Measurements from ENCODE around the gene RNF220. TPM values are rescaled to one million over a fixed set of nuclear protein-coding genes. Genes with fewer than 3 reads are reported as not detected.

Gene RNF220
- total and polyA plus RNA-seq, 9 of the 15 experiments (the other 6 are each of a cell fraction or from before 2014, with no cell fraction given): 5.1 to 117 (median 66.9) TPM

DNA sequence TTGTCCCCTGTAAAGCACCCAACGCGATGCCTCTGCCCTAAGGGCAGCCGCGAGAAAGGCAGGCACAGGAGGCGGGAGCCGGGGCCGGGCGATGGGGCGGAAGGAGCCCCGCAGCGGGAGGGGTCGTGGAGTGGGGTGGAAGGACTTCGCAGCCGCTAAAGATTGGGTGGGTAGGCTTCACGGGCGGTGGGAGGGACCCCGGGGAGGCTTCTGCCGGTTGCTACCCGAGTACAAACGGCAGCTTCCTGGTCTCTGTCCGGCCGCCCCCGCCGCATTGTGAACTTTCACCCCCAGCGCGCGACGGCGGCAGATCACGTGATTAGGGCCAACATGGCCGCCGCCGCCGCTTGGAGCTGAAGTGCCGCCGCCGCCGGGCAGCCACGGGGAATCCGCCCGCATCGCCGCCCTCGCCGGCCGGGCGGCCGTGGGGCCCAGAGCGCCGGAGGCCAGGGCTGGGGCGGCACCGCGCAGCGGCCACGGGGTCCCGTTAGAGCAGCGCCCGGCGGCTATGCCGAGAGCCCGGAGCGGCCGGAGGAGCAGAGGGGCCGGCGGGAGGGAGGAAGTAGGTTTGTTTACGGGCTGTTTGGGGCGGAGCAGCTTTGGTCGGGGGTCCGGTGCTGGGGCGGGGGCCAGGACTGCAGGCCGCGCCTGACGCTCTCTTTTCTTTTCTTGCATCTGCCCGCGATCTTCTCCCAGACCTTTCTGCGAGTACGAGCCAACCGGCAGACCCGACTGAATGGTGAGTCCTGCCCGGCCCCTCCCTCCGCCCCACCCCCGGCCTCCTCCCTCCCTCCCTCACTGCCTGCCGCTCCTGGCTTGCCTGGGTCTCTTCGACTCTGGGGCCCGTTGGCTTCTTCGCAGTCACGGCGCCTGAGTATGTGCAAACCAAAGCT is 226.8 kb downstream of the RNF220 start (continued):
- no peak for TF ChIP-seq DEAF1 (CRISPR knock-in tag; IDR thresholded peaks at IDR 0.05)
- no peak for TF ChIP-seq ASH1L (IDR thresholded peaks at IDR 0.05; ENCODE audit: borderline replicate concordance, low read depth, partially characterized antibody)
- TF ChIP-seq STAG1 (CRISPR knock-in tag; IDR thresholded peaks at IDR 0.05; ENCODE audit: borderline replicate concordance): no peak
- no peak for TF ChIP-seq CREBBP (IDR thresholded peaks at IDR 0.05; ENCODE audit: low read depth, low read length)
- peak; percentile 36; the same call in 1 of the 2 replicates for TF ChIP-seq AFF4 (CRISPR knock-in tag; IDR thresholded peaks at IDR 0.05)
- peak; percentile 100 for TF ChIP-seq TFE3 (CRISPR knock-in tag; IDR thresholded peaks at IDR 0.05)
- TF ChIP-seq, protein P1, sequence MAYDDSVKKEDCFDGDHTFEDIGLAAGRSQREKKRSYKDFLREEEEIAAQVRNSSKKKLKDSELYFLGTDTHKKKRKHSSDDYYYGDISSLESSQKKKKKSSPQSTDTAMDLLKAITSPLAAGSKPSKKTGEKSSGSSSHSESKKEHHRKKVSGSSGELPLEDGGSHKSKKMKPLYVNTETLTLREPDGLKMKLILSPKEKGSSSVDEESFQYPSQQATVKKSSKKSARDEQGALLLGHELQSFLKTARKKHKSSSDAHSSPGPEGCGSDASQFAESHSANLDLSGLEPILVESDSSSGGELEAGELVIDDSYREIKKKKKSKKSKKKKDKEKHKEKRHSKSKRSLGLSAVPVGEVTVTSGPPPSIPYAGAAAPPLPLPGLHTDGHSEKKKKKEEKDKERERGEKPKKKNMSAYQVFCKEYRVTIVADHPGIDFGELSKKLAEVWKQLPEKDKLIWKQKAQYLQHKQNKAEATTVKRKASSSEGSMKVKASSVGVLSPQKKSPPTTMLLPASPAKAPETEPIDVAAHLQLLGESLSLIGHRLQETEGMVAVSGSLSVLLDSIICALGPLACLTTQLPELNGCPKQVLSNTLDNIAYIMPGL (CRISPR knock-in tag; IDR thresholded peaks at IDR 0.05): peak; percentile 71; the same call in 1 of the 2 replicates
- no peak for TF ChIP-seq SP2 (IDR thresholded peaks at IDR 0.05; ENCODE audit: extremely low read depth, low read depth, low read length, poor library complexity, severe bottlenecking)
- peak; percentile 67; the same call in 1 of the 2 replicates for TF ChIP-seq E2F3 (CRISPR knock-in tag; IDR thresholded peaks at IDR 0.05)
- TF ChIP-seq KDM1A (IDR thresholded peaks at IDR 0.05): no peak
- peak; percentile 47; the same call in 1 of the 2 replicates for TF ChIP-seq ETV1 (tag; conservative IDR thresholded peaks at IDR 0.05; ENCODE audit: low read depth)
- peak; percentile 64; the same call in 1 of the 2 replicates for TF ChIP-seq ZC3H4 (CRISPR knock-in tag; IDR thresholded peaks at IDR 0.05; ENCODE audit: borderline replicate concordance)
- no peak for TF ChIP-seq NCOA1 (IDR thresholded peaks at IDR 0.05; ENCODE audit: low read depth)
- TF ChIP-seq MAZ (CRISPR knock-in tag; conservative IDR thresholded peaks at IDR 0.05 in 1 of 2, IDR thresholded peaks at IDR 0.05 in 1 of 2): peak; percentile 91 to 99
- no peak for TF ChIP-seq RAD21 (CRISPR knock-in tag; conservative IDR thresholded peaks at IDR 0.05 in 1 of 2, IDR thresholded peaks at IDR 0.05 in 1 of 2)
- TF ChIP-seq ZNF175 (CRISPR knock-in tag; IDR thresholded peaks at IDR 0.05; ENCODE audit: low read depth): peak; percentile 32; the same call in 1 of the 2 replicates

All from K562 (cell line).